DMS153 treated with DMSO at 0.1 percent for 48 hours (cell line): ENCODE measurements around the gene GOLPH3.

Experiments used
- DNase-seq: peaks from one replicate; lab custom pipeline; 2025; ENCODE audit not compliant: unreplicated experiment; lab: John Stamatoyannopoulos, UW

Gene GOLPH3

GRCh38 chr5:32172186-32172911 is 1.8 kb downstream of the GOLPH3 start:
- peak; percentile 60 for DNase-seq

- DNase-seq = no peak
Measured at GRCh38 chr5:32170303-32171151, 3.6 kb downstream of the GOLPH3 start.

GRCh38 chr5:32168460-32169033 is 5.6 kb downstream of the GOLPH3 start:
- DNase-seq = no peak

- DNase-seq = no peak
Measured at GRCh38 chr5:32165597-32165996, 8.5 kb downstream of the GOLPH3 start.

- DNase-seq = no peak
Measured at GRCh38 chr5:32163785-32164184, 10.3 kb downstream of the GOLPH3 start.

GRCh38 chr5:32163053-32163452 is 11.1 kb downstream of the GOLPH3 start:
- DNase-seq = no peak

GRCh38 chr5:32160228-32160627 is 13.9 kb downstream of the GOLPH3 start:
- DNase-seq = no peak

- no peak for DNase-seq
Measured at GRCh38 chr5:32159328-32160072, 14.6 kb downstream of the GOLPH3 start.

GRCh38 chr5:32158679-32158975 is 15.5 kb downstream of the GOLPH3 start:
- DNase-seq = no peak

GRCh38 chr5:32157078-32157477 is 17.0 kb downstream of the GOLPH3 start:
- no peak for DNase-seq

- no peak for DNase-seq
Measured at GRCh38 chr5:32156635-32157034, 17.5 kb downstream of the GOLPH3 start.

GRCh38 chr5:32155211-32155610 is 18.9 kb downstream of the GOLPH3 start:
- DNase-seq = no peak

- no peak for DNase-seq
Measured at GRCh38 chr5:32153723-32154122, 20.4 kb downstream of the GOLPH3 start.

- no peak for DNase-seq
Measured at GRCh38 chr5:32151198-32151597, 22.9 kb downstream of the GOLPH3 start.

- no peak for DNase-seq
Measured at GRCh38 chr5:32150366-32150765, 23.8 kb downstream of the GOLPH3 start.

GRCh38 chr5:32147959-32148358 is 26.2 kb downstream of the GOLPH3 start:
- DNase-seq = no peak

- no peak for DNase-seq
Measured at GRCh38 chr5:32147236-32147635, 26.9 kb downstream of the GOLPH3 start.

- DNase-seq = no peak
Measured at GRCh38 chr5:32145378-32145777, 28.7 kb downstream of the GOLPH3 start.

GRCh38 chr5:32144378-32145207 is 29.5 kb downstream of the GOLPH3 start:
- no peak for DNase-seq

- DNase-seq = no peak
Measured at GRCh38 chr5:32143617-32144377, 30.3 kb downstream of the GOLPH3 start.
